H9 (cell line): ENCODE results near the gene CCDC185. TPM values are rescaled to one million over a fixed set of nuclear protein-coding genes. Genes with fewer than 3 reads are reported as not detected.

Source experiments
- DNase-seq: peaks from one replicate; pipeline ENCODE4 v3.0.0-alpha.2; 2017
- H2AFZ ChIP-seq: one replicate; pipeline ENCODE4 v1.6.1; 2013; ENCODE audit warnings: mild to moderate bottlenecking, low read length, control low read depth, moderate library complexity
- H2AK5ac ChIP-seq: 2 replicates; pipeline ENCODE4 v1.6.1; 2013; ENCODE audit warnings: low read length, control low read depth, mixed read lengths; ENCODE audit not compliant: insufficient read length
- H2BK120ac ChIP-seq: one replicate; pipeline ENCODE4 v1.6.1; 2013; ENCODE audit warnings: low read depth, mild to moderate bottlenecking, low read length, control low read depth, inconsistent platforms; ENCODE audit not compliant: poor library complexity, severe bottlenecking
- H2BK12ac ChIP-seq: 2 replicates; pipeline ENCODE4 v1.6.1; 2013; ENCODE audit warnings: low read length, control low read depth, mixed read lengths, low read depth; ENCODE audit not compliant: insufficient read length
- H2BK15ac ChIP-seq: 2 replicates; pipeline ENCODE4 v1.6.1; 2013; ENCODE audit warnings: low read depth, low read length, control low read depth
- H2BK20ac ChIP-seq: one replicate; pipeline ENCODE4 v1.6.1; 2013; ENCODE audit warnings: low read depth, mild to moderate bottlenecking, low read length, control low read depth, inconsistent platforms; ENCODE audit not compliant: poor library complexity, severe bottlenecking
- H2BK5ac ChIP-seq: 2 replicates; pipeline ENCODE4 v1.6.1; 2013; ENCODE audit warnings: low read length, control low read depth, mixed read lengths; ENCODE audit not compliant: insufficient read length
- H3K14ac ChIP-seq: 2 replicates; pipeline ENCODE4 v1.6.1; 2013; ENCODE audit warnings: low read length, control low read depth; ENCODE audit not compliant: insufficient read depth
- H3K18ac ChIP-seq: 2 replicates; pipeline ENCODE4 v1.6.1; 2013; ENCODE audit warnings: low read depth, mild to moderate bottlenecking, mixed read lengths, low read length, control low read depth; ENCODE audit not compliant: insufficient read length
- H3K23ac ChIP-seq: 2 replicates; pipeline ENCODE4 v1.6.1; 2013; ENCODE audit warnings: low read length, control low read depth, mixed read lengths, low read depth; ENCODE audit not compliant: insufficient read length
- H3K23me2 ChIP-seq: 2 replicates; pipeline ENCODE4 v1.6.1; 2013; ENCODE audit warnings: low read depth, mild to moderate bottlenecking, mixed read lengths, low read length, control low read depth; ENCODE audit not compliant: insufficient read length, poor library complexity, severe bottlenecking
- H3K27ac ChIP-seq: 2 replicates; pipeline ENCODE4 v1.5.1; 2013; ENCODE audit warnings: low read length, control low read depth, mixed read lengths, low read depth; ENCODE audit not compliant: insufficient read length
- H3K27me3 ChIP-seq: 2 replicates; pipeline ENCODE4 v1.6.1; 2013; ENCODE audit warnings: low read length, control low read depth, inconsistent platforms; ENCODE audit not compliant: insufficient read depth
- H3K4ac ChIP-seq: 2 replicates; pipeline ENCODE4 v1.6.1; 2013; ENCODE audit warnings: low read depth, mild to moderate bottlenecking, control low read depth, inconsistent platforms, low read length, moderate library complexity
- H3K4me1 ChIP-seq: 2 replicates; pipeline ENCODE4 v1.6.1; 2013; ENCODE audit warnings: low read length, control low read depth, inconsistent platforms; ENCODE audit not compliant: insufficient read depth
- H3K4me2 ChIP-seq: 2 replicates; pipeline ENCODE4 v1.6.1; 2013; ENCODE audit warnings: low read length, control low read depth, mixed read lengths; ENCODE audit not compliant: insufficient read length, insufficient read depth
- H3K56ac ChIP-seq: 2 replicates; pipeline ENCODE4 v1.6.1; 2013; ENCODE audit warnings: low read depth, mild to moderate bottlenecking, mixed read lengths, low read length, control low read depth; ENCODE audit not compliant: insufficient read length
- H3K79me1 ChIP-seq: 2 replicates; pipeline ENCODE4 v1.6.1; 2013; ENCODE audit warnings: low read depth, mild to moderate bottlenecking, moderate library complexity, low read length, control low read depth, inconsistent platforms; ENCODE audit not compliant: insufficient read depth, poor library complexity, severe bottlenecking
- H3K79me2 ChIP-seq: 2 replicates; pipeline ENCODE4 v1.6.1; 2013; ENCODE audit warnings: low read length, control low read depth, inconsistent platforms; ENCODE audit not compliant: insufficient read depth
- H3K9ac ChIP-seq: 2 replicates; pipeline ENCODE4 v1.6.1; 2013; ENCODE audit warnings: low read length, control low read depth, mixed read lengths; ENCODE audit not compliant: insufficient read length; ENCODE audit errors: extremely low read depth
- H3K9me3 ChIP-seq: one replicate; pipeline ENCODE4 v1.6.1; 2013; ENCODE audit warnings: low read depth, low read length, inconsistent platforms; ENCODE audit not compliant: control insufficient read depth
- H3T11ph ChIP-seq: one replicate; pipeline ENCODE4 v1.6.1; 2013; ENCODE audit warnings: mild to moderate bottlenecking, low read length, control low read depth, inconsistent platforms
- H4K20me1 ChIP-seq: one replicate; pipeline ENCODE4 v1.6.1; 2013; ENCODE audit not compliant: control insufficient read depth, insufficient read length, insufficient read depth
- H4K5ac ChIP-seq: 2 replicates; pipeline ENCODE4 v1.6.1; 2013; ENCODE audit warnings: low read depth, mild to moderate bottlenecking, mixed read lengths, low read length, control low read depth; ENCODE audit not compliant: insufficient read length
- H4K8ac ChIP-seq: replicated peaks from 2 replicates; pipeline ENCODE4 v1.6.1; 2013; ENCODE audit warnings: low read length, control low read depth, mixed read lengths, low read depth; ENCODE audit not compliant: insufficient read length
- H4K91ac ChIP-seq: 2 replicates; pipeline ENCODE4 v1.6.1; 2013; ENCODE audit warnings: low read depth, mild to moderate bottlenecking, moderate library complexity, mixed read lengths, low read length, control low read depth; ENCODE audit not compliant: insufficient read length
- H3K27ac Mint-ChIP-seq, 3 experiments: 2 replicates in 2 of 3; 3 replicates in 1 of 3; pipeline ENCODE4 v1.8.0; 2020 to 2021; ENCODE audit warnings: mixed read lengths in 3 of 3, mild to moderate bottlenecking in 1 of 3, moderate library complexity in 1 of 3
- H3K27me3 Mint-ChIP-seq: 2 replicates; pipeline ENCODE4 v1.8.0; 2021; ENCODE audit warnings: low read depth, mild to moderate bottlenecking, moderate library complexity, mixed read lengths
- H3K36me3 Mint-ChIP-seq, 3 experiments: 2 replicates in 2 of 3; 3 replicates in 1 of 3; pipeline ENCODE4 v1.8.0; 2020 to 2021; ENCODE audit warnings: low read depth in 3 of 3, mixed read lengths in 3 of 3; ENCODE audit not compliant: insufficient read depth in 1 of 3
- H3K4me1 Mint-ChIP-seq, 2 experiments: 2 replicates each; pipeline ENCODE4 v1.8.0; 2020; ENCODE audit warnings: mixed read lengths in 2 of 2
- H3K4me3 Mint-ChIP-seq, 2 experiments: 2 replicates in 1 of 2; 3 replicates in 1 of 2; pipeline ENCODE4 v1.8.0; 2020 to 2021; ENCODE audit warnings: mild to moderate bottlenecking in 2 of 2, mixed read lengths in 2 of 2, moderate library complexity in 1 of 2
- H3K9me3 Mint-ChIP-seq, 2 experiments: 2 replicates in 1 of 2; 3 replicates in 1 of 2; pipeline ENCODE4 v1.8.0; 2020; ENCODE audit warnings: mild to moderate bottlenecking in 2 of 2, mixed read lengths in 2 of 2, moderate library complexity in 1 of 2
- WGBS: extraction: QIAGEN DNeasy Blood & Tissue Kit; methylation state at CpG from one replicate; pipeline ENCODE4 v1.1.7; 2013; ENCODE audit warnings: missing lambda C conversion rate, low lambda C conversion rate, mixed read lengths; ENCODE audit not compliant: insufficient read length; ENCODE audit errors: extremely low coverage; 5-methylcytosine and 5-hydroxymethylcytosine counted together
- total RNA-seq: library from RNA; stranded (reverse); gene quantifications from 2 replicates; pipeline ENCODE4 v1.2.1, GENCODE V29; 2021
- TF ChIP-seq, protein P1 (sequence below): fragments of 200-600 bp; sonication (generic); conservative IDR thresholded peaks from 3 replicates; pipeline ENCODE4 v1.8.0; 2021; ENCODE audit warnings: antibody characterized with exemption, mild to moderate bottlenecking

CCDC185 gene
- total RNA-seq, 1 experiment from 2014 or later = not detected

DNA sequence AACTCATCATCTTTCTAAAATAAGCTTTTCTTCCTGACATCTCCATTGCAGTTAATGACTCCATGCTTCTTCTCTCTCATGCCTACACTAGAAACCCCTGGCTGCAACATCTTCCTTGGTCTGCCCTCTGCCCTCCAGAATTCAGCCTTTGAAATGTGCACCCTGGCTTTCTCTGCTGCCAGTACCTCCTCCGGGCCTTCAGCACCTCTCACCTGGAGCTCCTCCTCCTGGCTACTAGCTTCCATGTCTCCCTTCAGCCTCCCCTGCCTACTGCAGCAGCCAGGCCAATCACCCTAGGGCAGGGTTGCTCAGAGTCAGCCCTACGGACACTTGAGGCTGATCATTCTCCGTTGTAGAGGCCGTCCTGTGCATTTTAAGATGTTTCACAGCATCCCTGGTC, 47.5 kb upstream of the CCDC185 start:
- no peak overlapping the region for H2BK120ac ChIP-seq
- no peak overlapping the region for H3K4me2 ChIP-seq
- no CpG with 5 or more reads among the region's 4 CpGs for WGBS
- H4K5ac ChIP-seq = no peak overlapping the region
- no peaks in the 10 kb centered on the region for H3K79me2 ChIP-seq
- DNase-seq = peak; percentile 56
- H3K27me3 ChIP-seq = no peaks in the 10 kb centered on the region
- peaks cover 5 to 8% of the 10 kb centered on the region in 2 experiments for H3K4me1 Mint-ChIP-seq
- no peak overlapping the region for H3K18ac ChIP-seq
- H2BK15ac ChIP-seq = no peak overlapping the region
- no peaks in the 10 kb centered on the region for H3K23me2 ChIP-seq
- no peaks in the 10 kb centered on the region for H4K20me1 ChIP-seq
- no peak overlapping the region for H3T11ph ChIP-seq
- H4K8ac ChIP-seq = no peak overlapping the region
- no peaks in the 10 kb centered on the region for H3K9me3 ChIP-seq
- no peak overlapping the region for H3K27ac ChIP-seq
- H3K27ac Mint-ChIP-seq = no peak overlapping the region
- no peak overlapping the region for H3K9ac ChIP-seq
- no peak overlapping the region for H3K4ac ChIP-seq
- H3K36me3 Mint-ChIP-seq = no peaks in the 10 kb centered on the region; a peak in 1 of 7 replicates
- H2BK5ac ChIP-seq = no peak overlapping the region
- no peak overlapping the region for H4K91ac ChIP-seq
- no peaks in the 10 kb centered on the region for H3K79me1 ChIP-seq
- no peak overlapping the region for H3K4me3 Mint-ChIP-seq
- H3K56ac ChIP-seq = no peak overlapping the region
- no peak overlapping the region for H2BK20ac ChIP-seq
- no peak overlapping the region for H3K23ac ChIP-seq
- H3K4me1 ChIP-seq = no peaks in the 10 kb centered on the region
- no peak overlapping the region for H2AFZ ChIP-seq
- no peak overlapping the region for H2BK12ac ChIP-seq
- TF ChIP-seq, protein P1, sequence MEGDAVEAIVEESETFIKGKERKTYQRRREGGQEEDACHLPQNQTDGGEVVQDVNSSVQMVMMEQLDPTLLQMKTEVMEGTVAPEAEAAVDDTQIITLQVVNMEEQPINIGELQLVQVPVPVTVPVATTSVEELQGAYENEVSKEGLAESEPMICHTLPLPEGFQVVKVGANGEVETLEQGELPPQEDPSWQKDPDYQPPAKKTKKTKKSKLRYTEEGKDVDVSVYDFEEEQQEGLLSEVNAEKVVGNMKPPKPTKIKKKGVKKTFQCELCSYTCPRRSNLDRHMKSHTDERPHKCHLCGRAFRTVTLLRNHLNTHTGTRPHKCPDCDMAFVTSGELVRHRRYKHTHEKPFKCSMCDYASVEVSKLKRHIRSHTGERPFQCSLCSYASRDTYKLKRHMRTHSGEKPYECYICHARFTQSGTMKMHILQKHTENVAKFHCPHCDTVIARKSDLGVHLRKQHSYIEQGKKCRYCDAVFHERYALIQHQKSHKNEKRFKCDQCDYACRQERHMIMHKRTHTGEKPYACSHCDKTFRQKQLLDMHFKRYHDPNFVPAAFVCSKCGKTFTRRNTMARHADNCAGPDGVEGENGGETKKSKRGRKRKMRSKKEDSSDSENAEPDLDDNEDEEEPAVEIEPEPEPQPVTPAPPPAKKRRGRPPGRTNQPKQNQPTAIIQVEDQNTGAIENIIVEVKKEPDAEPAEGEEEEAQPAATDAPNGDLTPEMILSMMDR = peak; percentile 52
- no peaks in the 10 kb centered on the region for H3K9me3 Mint-ChIP-seq
- no peak overlapping the region for H2AK5ac ChIP-seq
- H3K27me3 Mint-ChIP-seq = peaks cover 2% of the 10 kb centered on the region; the same call in 1 of the 2 replicates
- no peak overlapping the region for H3K14ac ChIP-seq
